DOHH2 (cell line): Measurements from ENCODE around the gene ANKRD22.

Experiments
- H3F3A ChIP-seq: fragments of 200-600 bp; sonication (generic), shearing (Covaris generic); 2 replicates; pipeline ENCODE4 v1.6.0; 2016; ENCODE audit warnings: antibody characterized with exemption, mild to moderate bottlenecking; ENCODE audit not compliant: control insufficient read depth, insufficient read depth
- H3K27ac ChIP-seq: fragments of 200-600 bp; sonication (generic); 2 replicates; pipeline ENCODE4 v1.5.1; 2014; ENCODE audit warnings: low read depth, mild to moderate bottlenecking, low read length, moderate library complexity
- H3K27me3 ChIP-seq: fragments of 200-600 bp; sonication (generic); 2 replicates; pipeline ENCODE4 v1.6.1; 2014; ENCODE audit warnings: mild to moderate bottlenecking, low read length, mixed read lengths; ENCODE audit not compliant: control insufficient read depth
- H3K36me3 ChIP-seq: fragments of 200-600 bp; sonication (generic); 2 replicates; pipeline ENCODE4 v1.6.1; 2014; ENCODE audit warnings: mild to moderate bottlenecking, low read length, moderate library complexity, mixed read lengths; ENCODE audit not compliant: control insufficient read depth
- H3K4me1 ChIP-seq: fragments of 200-600 bp; sonication (generic); 2 replicates; pipeline ENCODE4 v1.6.1; 2014; ENCODE audit warnings: mild to moderate bottlenecking, low read length, mixed read lengths; ENCODE audit not compliant: control insufficient read depth
- H3K4me2 ChIP-seq: fragments of 200-600 bp; sonication (generic); 2 replicates; pipeline ENCODE4 v1.6.0; 2014; ENCODE audit warnings: mild to moderate bottlenecking, low read length, moderate library complexity
- H3K4me3 ChIP-seq: fragments of 200-600 bp; sonication (generic); 2 replicates; pipeline ENCODE4 v1.5.1; 2014; ENCODE audit warnings: mild to moderate bottlenecking, low read length, mixed read lengths
- H3K79me2 ChIP-seq: fragments of 200-600 bp; sonication (generic); 2 replicates; pipeline ENCODE4 v1.6.1; 2014; ENCODE audit warnings: mild to moderate bottlenecking, low read length, mixed read lengths; ENCODE audit not compliant: control insufficient read depth
- H3K9me2 ChIP-seq: fragments of 200-600 bp; sonication (generic); replicated peaks from 2 replicates; pipeline ENCODE4 v1.6.1; 2014; ENCODE audit warnings: mild to moderate bottlenecking, low read length, mixed read lengths; ENCODE audit not compliant: control insufficient read depth
- H3K9me3 ChIP-seq: fragments of 200-600 bp; sonication (generic); 2 replicates; pipeline ENCODE4 v1.6.1; 2014; ENCODE audit warnings: antibody characterized with exemption, low read length, mixed read lengths; ENCODE audit not compliant: control insufficient read depth, insufficient read depth
- H4K20me1 ChIP-seq: fragments of 200-600 bp; sonication (generic); 2 replicates; pipeline ENCODE4 v1.6.0; 2014; ENCODE audit warnings: low read depth, mild to moderate bottlenecking, antibody characterized with exemption, low read length, moderate library complexity; ENCODE audit not compliant: control insufficient read depth, insufficient read depth
- CTCF ChIP-seq: fragments of 200-600 bp; sonication (generic); IDR thresholded peaks from one replicate; pipeline ENCODE4 v1.5.1; 2014; ENCODE audit warnings: antibody characterized with exemption, mild to moderate bottlenecking, low read depth, low read length; ENCODE audit not compliant: poor library complexity, severe bottlenecking
- EZH2phosphoT487 ChIP-seq: fragments of 200-600 bp; sonication (generic); IDR thresholded peaks from 2 replicates; pipeline ENCODE4 v1.6.1; 2017; ENCODE audit warnings: borderline replicate concordance, mild to moderate bottlenecking, antibody characterized with exemption, low read length, moderate library complexity, mixed read lengths

The ANKRD22 gene

GRCh38 chr10:88881922-88882645, 30.4 kb upstream of the ANKRD22 start:
- peaks cover 8% of the 10 kb centered on the region for H3F3A ChIP-seq
- peak overlapping the region; percentile 84 for H3K27ac ChIP-seq
- no peaks in the 10 kb centered on the region for H3K9me2 ChIP-seq
- TF ChIP-seq EZH2phosphoT487 (no peak), CTCF (no peak)
- peak overlapping the region; percentile 87 for H3K4me3 ChIP-seq
- peaks cover 83% of the 10 kb centered on the region for H3K4me1 ChIP-seq
- H3K36me3 ChIP-seq, result peaks cover 27% of the 10 kb centered on the region
- no peaks in the 10 kb centered on the region for H3K27me3 ChIP-seq
- peak overlapping the region; percentile 98 for H3K4me2 ChIP-seq
- no peaks in the 10 kb centered on the region for H3K9me3 ChIP-seq
- no peaks in the 10 kb centered on the region for H4K20me1 ChIP-seq
- H3K79me2 ChIP-seq, result peaks cover 62% of the 10 kb centered on the region

GRCh38 chr10:88881320-88881719, 29.7 kb upstream of the ANKRD22 start:
- TF ChIP-seq EZH2phosphoT487 (no peak), CTCF (no peak)

GRCh38 chr10:88880282-88881076, 28.8 kb upstream of the ANKRD22 start:
- no peaks in the 10 kb centered on the region for H3K9me2 ChIP-seq
- H3K27me3 ChIP-seq, result no peaks in the 10 kb centered on the region
- H4K20me1 ChIP-seq, result no peaks in the 10 kb centered on the region
- peak overlapping the region; percentile 98 for H3K4me2 ChIP-seq
- peaks cover 46% of the 10 kb centered on the region for H3K79me2 ChIP-seq
- no peaks in the 10 kb centered on the region for H3K9me3 ChIP-seq
- peaks cover 8% of the 10 kb centered on the region for H3F3A ChIP-seq
- peak overlapping the region; percentile 87 for H3K4me3 ChIP-seq
- H3K36me3 ChIP-seq, result peaks cover 27% of the 10 kb centered on the region
- H3K4me1 ChIP-seq, result peaks cover 67% of the 10 kb centered on the region
- TF ChIP-seq EZH2phosphoT487 (no peak), CTCF (peak; percentile 33)
- H3K27ac ChIP-seq, result peak overlapping the region; percentile 84

More at GRCh38 chr10:88881320-88881719, 29.7 kb upstream of the ANKRD22 start:
- H3K36me3 ChIP-seq, result peaks cover 27% of the 10 kb centered on the region
- peaks cover 54% of the 10 kb centered on the region for H3K79me2 ChIP-seq
- H3K9me3 ChIP-seq, result no peaks in the 10 kb centered on the region
- H3K4me2 ChIP-seq, result peak overlapping the region; percentile 98
- H3K27me3 ChIP-seq, result no peaks in the 10 kb centered on the region
- H4K20me1 ChIP-seq, result no peaks in the 10 kb centered on the region
- peak overlapping the region; percentile 87 for H3K4me3 ChIP-seq
- peaks cover 76% of the 10 kb centered on the region for H3K4me1 ChIP-seq
- H3K27ac ChIP-seq, result peak overlapping the region; percentile 84
- no peaks in the 10 kb centered on the region for H3K9me2 ChIP-seq
- peaks cover 8% of the 10 kb centered on the region for H3F3A ChIP-seq
